IPS DF 4.7 (cell line): ENCODE data around the gene CA5A.
A peak's percentile ranks its signal among the peaks of the same experiment; 100 is the strongest.

Experiments used
- DNase-seq: peaks from one replicate; pipeline ENCODE4 v3.0.0-alpha.2; 2013; ENCODE audit warnings: low spot score; ENCODE audit errors: extremely low read depth

CA5A gene

DNA sequence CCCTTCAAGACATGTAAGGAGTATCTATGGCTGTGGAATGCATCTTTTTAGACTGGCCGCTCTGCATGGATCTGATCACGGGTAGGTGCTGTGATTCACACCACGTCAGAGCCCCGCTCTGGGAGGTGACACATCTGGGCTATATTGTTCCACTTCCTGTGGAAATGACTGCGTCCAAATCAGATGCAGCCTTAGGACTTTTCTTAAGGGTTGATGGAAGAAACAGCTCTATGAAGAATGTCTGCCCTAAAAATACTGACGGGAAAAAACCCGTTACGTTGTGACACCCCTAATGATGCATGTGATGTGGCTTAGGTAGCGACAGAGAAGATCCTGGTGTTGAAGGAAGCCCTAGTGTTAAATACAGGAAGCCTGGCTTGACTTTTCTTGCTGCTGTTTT lies 27.1 kb upstream of the CA5A start:
- DNase-seq: no peak

DNA sequence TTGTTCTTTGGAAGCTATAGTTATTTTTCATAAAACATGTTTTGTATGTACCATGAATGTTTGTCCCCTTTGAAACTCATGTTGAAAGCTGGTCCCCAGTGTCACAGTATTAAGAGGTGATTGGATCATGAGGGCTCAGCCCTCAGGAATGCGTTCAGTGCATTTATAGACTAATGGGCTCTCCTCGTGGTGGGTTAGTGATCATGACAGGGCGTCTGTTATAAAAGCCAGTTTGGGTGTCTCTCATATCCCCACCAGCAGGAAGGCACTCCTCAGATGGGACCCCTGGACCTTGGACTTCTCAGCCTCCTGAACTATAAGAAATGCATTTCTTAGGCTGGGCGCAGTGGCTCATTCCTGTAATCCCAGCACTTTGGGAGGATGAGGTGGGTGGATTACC lies 25.3 kb upstream of the CA5A start:
- no peak for DNase-seq

DNA sequence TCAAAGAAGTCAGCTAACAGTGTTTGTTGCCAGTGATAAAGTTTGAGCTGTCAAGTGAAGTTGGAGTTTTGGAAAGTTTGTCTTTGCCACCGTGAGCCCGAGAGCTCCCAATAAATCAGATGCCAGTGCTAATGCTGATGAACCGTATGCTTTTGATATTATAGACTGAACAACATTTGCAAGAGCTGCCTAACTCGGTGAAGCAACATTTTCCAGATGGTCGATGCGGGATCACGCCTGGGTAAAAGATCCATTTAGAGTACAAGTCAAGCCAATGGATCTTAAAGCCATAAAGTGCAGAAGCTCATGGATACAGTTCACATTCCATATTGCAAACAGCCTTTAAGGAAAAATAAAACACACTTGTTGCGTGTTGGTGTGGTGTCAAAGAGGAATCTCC lies 24.5 kb upstream of the CA5A start:
- DNase-seq: no peak

DNA sequence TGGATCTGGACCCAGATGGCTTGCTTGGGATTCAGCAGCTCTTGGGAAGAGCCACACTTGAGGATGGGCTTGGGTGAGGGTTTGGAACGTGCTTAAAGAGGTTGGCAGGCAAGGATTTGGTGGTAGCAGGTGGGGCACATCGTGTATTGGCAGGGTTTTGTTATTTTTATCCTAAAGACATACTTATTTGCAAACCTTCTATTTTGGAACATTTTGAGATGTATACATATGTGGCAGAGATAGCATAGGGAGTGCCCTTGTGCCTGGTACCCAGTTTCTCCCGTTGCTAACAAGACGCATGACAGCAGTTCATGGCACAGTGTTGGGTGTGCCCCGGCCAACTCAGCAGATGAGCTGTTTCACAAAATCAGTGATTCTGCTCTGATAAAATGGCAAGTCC lies 24.0 kb upstream of the CA5A start:
- DNase-seq: no peak

DNA sequence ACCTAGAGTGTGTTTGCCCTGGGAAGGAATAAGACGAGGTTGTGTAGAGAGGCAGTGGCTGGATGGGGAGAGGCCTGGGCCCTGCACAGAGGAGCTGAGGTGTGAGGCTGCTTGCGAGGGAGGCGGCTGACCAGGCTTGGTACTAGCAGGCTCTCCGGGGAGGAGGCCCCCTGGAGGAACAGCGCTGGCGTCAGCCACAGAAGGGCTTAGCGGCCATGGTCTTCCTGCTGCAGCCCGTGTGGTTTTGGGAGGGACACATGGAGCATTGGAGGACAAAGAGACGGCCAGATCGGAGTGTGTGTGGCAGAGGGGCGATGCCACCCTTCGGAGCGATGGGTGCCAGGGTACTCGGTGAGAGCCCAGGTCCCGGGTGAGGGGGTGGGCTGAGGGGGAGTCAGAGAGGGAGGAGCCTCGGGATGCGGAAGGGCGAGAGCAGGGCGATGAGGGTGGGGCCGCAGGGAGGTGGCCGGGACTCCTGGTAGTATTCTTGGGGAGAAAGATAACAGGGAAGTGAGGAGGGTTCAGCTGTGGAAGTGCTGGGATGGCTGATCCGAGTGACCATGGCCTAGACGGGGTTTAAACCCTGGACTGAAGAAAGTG lies 23.2 kb upstream of the CA5A start:
- DNase-seq: no peak

DNA sequence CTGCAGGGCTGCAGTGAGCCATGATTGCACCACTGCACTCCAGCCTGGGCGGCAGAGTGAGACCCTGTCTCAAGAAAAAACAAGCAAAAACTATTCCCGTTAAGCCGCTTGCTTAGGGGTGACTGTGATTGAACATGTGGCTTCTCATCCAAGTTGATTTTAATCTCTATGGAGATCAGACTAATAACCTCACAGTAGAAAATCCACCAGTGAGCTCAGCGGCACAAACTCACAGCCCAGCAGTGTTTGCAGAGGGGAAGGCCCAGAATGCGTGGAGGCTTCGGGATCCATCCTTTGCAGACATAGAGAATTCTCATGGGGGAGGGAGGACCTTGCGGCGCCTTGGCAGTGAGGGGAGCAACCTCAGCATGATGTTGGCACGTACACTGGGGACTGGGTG lies 22.3 kb upstream of the CA5A start:
- no peak for DNase-seq

DNA sequence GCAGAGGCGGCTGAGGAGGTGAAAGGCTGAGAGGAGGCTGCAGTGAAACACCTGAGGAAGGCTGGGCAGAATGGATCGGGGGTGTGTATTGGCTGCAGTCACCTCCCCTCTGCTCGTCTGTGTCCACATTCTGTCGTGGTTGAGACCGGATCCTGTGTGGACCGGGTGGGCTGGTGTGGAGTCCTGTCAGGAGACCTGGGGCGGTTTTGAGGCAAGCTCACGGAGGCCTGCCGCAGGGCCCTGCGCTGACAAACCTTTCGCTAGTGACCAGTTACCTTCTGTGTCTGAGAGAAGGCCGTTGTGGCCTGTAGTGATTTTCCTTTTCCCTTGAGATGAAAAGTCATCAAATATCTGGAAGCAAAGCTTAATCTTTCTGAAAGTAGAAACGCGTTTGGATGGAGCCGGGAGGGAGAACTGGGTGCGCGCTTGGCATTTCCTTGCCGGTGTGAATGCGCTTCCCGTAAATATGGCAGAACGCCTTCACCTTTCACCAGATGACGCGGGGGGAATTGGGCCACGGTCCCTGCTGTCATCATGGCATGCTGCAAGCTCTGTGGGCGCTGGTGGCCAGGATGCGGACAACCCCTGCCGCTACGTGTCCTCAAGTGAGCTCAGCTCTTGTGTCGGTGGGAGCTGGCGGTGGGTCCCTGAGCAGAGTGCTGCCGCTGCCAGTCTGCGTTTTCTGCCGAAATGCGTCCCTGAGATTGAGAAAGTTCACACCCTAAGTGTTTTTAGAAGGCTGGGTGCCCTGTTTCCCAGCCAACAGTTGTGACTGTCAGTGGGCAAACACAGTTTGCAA lies 21.2 kb upstream of the CA5A start:
- no peak for DNase-seq

DNA sequence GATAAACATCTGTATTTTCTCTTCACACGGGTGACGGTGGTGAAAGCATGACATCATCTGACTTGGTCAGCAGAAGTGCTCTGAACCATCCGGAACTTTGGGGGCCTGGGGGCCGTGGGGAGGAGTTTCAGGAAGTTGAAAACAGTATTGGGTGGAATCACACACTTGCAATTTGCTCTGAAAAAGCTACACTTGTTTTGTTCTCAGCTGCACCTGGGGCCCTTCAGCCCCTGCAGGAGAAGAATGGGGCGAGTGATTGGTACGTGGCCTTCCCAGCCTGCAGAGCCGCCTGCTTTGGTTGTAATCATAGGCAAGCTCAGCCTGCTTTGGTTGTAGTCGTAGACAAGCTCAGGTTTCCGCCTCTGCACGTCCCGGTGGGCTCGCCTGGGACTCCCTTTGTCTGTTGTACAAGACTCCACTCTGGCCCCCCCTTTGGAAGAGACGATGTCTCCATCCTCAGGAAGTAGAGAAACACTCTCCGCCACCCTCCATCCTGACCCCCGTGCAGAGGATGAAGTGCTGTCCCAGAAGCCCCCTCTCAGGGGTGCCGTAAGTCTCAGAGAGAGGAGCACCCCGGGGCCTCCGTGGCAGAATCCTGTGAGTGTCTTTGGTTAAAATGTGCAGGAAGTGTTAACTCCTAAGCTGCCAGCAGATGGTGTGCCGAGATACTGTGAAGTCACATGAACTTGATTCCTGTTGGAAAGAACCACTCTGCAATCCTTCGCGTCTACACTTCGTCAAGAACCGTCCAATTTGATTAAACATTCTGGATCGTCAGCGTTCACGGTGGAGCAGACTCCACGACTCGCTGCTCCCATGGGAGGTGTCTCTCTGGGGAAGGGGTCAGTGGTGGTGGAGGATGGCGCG lies 20.3 kb upstream of the CA5A start:
- no peak for DNase-seq

DNA sequence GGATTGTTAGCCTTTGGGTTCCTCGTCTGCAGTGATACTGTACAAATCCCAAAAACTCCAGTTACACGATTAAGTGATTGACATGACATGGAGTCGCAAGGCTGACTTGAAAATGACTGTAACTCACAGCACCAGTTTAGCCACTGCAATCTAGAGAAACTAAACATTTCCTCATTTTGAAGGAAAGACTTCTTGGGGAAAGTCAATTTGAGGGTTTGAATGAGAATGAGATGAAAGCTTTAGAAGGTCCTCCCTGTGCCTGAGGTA lies 19.7 kb upstream of the CA5A start:
- no peak for DNase-seq

DNA sequence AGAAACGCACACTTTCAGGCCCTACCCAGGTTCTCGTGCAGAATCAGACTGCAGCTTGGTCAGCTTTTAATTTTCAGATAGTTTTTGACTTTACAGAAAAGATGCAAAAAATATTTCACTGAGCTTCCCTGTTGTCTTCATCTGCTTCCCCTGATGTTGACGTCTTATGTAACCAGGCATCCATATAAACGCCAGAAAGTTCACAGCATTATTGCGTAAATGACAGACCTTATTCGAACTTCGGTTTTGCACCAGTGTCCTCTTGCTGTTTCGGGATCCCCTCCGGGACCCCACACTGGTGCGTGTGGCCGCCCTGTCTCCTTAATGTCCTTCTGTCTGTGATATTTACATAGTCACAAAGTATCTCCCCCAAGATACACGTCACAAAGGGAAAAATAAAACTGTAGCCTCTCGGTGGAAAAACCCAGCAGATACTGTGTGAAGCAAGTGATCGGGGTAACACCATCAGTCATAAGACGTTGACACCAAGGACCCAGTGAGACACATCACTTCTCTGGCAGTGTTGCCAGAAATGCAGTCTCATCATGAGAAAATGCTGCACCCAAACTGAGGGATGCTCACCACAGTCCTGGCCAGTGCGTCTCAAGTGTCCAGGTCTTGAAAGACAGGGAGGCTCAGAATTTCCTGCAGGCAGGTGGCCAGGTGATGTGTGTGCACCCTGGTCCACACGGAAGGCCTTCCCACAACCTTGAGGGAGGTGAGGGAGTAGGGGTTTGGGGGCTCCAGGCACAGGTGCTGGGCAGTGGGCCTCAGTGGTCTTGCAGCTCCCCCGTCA lies 19.2 kb upstream of the CA5A start:
- DNase-seq: no peak

DNA sequence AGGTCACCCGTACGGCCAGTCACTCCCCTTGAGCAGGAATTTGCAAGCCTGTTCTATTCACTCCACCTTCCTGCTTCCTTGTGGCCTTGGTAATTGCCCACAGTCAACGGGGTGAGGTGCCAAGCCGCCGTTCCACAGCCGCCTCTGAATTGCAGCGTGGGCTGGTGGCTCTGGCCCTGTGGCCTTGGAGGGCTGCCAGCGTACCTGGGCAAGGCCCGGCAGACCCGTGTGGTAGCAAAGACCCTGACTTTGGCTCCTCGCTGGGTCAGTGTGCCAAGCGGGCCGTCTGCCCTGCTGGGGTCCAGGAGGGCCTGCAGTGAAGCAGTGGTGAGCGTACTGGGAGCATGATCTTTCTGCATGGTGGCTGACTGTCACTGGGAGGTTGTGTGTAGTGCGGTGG lies 18.5 kb upstream of the CA5A start:
- DNase-seq: no peak

DNA sequence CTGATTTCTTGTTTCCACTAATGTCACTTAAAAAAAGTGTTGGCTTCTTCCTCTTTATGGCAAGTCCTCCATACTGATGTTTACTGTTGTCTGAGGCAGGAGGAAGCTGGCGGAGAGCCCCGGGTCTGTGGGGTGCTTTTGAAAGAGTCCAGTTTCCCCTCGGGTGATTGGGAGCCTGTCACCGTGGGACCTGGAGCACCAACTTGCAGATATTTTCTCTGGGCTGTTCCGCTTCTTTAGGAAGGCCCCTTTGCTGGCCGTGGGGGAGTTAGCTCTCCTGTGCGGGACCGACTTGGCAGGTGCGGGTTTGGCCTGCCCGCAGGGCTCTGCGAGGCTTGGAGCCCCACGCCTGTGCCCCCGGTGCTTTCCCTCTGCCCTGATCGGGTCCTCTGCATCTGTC lies 18.0 kb upstream of the CA5A start:
- no peak for DNase-seq

DNA sequence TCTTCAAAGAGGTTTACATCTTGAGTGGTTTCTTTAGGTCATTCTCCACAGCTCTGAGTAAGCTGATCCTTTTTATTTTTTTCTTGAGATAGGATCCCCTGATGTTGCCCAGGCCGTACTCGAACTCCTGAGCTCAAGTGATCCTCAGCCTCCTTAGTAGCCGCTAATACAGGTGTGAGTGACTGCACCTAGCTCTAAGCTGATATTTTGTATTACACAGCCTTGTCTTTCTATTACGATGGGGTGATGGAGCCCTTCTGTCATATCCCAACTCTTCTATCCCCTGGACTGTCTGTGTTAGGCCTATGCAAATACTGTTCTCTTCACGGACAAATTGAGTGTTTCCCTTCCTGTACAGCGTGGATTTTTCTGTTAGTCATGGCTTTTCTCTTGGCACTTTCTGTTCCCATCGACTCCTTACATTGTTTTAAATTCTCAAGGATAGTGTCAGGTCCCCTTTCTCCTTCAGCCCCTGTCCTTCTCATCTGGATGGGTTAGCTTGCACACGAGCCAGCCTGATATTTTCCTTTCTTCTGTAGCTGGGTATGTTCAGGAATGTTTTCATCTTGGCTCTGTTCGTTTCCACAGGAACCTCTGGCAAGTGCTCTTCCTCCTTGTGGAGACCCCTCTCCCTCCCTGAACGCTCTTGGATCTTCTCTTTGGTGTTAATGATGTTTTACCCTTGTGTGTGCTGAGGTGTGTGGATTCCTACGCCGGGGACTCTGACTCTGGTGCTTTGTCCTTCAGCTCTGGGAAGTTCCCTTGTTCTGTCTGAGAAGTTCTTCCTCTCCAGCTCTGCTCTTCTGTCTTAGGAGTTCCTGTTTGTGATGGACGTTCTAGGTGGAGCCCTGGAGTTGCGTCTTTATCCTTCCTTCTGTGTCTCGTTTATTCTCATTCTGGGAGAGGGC lies 17.2 kb upstream of the CA5A start:
- no peak for DNase-seq

DNA sequence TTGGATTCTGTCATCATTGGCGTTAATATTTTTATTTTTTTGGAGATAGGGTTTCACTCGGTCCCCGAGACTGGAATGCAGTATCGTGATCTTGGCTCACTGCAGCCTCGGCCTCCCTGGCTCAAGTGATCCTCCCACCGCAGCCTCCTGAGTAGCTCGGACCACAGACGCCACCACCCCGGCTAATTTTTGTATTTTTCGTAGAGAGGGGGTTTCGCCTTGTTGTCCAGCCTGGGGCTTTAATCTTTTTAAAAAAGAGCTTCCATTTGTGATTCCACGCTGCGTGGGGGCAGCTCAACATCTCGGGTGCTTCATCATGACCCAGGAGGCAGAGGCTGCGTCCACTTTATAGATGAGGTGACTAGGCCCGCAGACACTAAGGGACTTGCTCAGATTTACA lies 16.4 kb upstream of the CA5A start:
- DNase-seq: no peak

DNA sequence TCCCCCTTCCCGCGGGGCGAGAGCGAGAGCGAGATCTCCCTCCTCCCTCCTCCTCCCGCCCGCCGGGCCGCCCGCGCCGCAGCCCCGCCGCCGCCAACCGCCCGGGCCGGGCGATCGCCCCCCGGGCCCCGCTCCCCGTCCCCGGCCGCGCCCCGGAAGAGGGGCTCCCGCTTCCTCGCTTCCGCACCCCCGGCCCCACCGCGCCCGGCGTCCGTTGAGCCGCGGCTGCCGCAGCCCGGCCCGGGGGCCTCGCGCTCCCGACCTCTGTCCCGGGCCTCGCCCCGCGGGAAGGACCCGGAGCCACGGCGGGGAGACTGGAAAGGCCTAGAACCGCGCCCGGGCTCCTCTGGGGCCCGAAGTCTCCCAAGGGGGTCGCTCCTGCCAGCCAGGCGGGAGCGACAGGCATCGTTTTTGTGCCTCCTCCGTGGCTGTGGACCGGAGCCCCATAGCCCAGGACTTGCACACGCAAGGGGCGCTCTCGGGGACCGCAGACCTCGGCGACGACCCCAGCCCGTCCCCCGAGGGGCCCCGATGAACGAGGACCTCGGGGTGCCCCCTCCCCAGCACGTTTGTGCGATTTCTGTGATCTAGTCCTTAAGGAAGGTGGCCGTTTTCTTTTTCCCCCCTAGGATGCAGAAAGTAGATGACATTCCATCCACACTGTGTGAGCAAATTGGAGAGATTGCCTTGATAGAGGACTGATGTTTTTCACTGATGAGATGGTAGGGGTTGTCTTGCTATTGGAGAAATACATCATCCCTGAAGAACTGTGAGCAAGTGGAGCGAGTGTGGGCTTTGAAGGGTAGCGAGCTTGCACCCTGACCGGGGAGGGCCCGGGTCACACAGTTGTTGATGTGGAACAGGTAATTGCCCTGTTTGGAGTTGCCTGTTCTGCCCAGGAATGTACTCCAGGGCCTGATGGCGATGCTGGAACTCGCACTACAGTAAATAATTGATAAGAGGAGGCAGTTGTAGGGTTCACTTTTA lies 15.5 kb upstream of the CA5A start:
- no peak for DNase-seq

DNA sequence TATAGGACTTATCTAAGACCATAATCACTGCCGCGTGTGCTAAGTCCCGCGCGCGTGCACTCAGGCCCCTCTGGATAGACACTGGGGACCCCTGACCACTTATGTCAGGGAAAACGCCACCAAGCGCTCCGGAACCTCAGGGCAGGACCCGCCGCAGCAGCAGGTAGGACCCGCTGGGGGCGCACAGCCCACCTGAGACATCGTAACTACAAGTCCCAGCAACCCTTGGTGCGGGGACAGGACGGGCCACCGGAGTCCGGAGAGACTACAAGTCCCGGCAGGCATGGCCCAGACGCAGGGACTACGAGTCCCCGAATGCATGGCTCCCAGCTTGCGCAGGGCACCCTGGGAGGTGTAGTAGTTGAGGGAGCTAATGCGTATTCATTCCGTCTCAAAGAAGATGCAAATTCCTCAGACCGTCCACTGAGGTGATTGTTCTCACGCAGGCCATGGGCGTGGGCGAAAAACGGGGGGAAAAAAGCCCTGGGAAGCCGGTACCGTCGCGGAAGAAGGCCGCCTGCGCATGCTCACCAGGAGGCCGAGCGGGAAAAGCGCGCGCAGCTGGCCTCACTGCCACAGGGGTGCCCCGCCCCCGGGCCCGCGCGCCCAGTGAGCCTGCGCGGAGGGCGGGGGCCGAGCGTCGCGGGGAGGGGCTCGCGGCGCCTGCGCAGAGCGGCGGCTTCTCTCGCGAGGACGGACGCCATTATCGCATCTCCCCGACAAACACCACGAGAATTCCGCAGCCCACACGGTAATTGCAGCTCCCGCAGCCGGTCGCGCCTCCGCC lies 14.6 kb upstream of the CA5A start, which contains the start of gene BANP:
TSS of gene BANP (plus strand) at position 670 of the 787 bp plus-strand sequence. CDS start 23,682 bp downstream, outside the sequence.
- peak; percentile 97 for DNase-seq

DNA sequence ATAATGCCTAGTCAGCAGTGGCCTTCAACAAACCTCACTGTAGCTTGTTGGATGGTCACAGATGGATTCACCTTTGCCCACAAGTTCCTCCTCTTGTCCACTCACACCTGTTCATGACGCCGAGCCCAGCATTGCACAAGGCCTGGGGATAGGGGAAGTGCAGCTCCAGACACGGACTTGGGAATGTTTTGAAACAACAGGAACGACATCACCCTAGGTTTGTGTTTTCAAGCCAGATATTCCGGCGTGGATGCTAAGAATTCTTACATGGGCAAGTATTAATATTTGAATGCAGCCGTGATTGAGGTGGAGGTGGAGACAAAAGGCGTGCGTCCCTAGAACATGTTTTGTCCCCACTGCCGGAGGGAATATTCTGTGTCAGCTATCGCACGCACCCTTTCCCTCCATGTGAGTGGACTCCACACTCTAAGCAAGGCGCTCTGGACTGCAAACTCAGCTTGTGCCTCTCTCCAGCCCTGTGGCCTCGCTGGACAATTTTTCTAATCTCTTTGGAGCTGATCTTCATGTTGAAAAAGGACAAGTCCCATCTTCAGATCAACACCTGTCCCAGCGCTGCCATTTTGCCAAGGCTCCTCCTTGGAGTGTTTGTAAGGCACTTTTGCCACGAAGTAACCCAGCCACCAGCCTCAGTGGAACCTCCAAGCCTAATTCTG lies 12.9 kb upstream of the CA5A start:
- DNase-seq: no peak

DNA sequence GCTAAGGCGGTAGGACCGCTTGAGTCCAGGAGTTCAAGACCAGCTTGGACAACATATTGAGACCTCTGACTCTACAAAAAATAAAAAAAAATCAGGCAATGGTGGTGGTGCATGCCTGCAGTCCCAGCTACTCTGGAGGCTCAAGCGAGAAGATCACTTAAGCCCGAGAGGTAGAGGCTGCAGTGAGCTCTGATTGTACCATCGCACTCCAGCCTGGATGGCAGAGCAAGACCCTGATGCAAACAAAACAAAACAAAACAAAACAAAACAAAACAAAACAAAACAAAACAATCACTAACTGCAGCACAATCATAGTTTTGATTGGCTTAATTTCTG lies 12.4 kb upstream of the CA5A start:
- no peak for DNase-seq
